ENCODE results near the gene NTM.

The NTM gene

DNA sequence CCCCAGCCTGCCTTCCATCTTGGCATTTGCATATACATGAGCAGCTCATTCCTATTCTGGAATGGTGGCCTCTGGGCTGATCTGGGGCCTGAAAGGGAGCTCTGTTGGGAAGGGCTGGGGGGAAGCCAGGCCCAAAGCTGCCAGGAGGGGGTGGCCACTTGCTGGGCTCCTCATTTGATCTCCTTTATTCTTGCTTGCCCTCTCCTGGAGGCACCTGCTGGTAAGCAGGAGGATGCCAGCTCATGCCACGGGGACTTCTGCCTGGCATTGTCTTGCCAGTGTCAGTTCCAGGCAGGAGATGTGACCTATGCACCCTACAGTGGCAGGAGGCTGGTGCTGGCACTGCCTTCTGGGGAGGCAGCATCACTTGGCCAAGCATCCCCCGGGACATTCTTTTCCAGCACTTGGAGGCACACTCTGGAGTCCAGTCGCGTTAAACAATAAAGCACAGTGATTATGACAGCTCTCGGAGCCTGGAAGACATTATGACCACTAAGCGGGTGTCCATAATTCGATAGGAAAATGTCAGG is 128.3 kb downstream of the NTM start:
- DNase-seq (ENCODE audit: low read depth): no peak
- TF ChIP-seq, protein P1, sequence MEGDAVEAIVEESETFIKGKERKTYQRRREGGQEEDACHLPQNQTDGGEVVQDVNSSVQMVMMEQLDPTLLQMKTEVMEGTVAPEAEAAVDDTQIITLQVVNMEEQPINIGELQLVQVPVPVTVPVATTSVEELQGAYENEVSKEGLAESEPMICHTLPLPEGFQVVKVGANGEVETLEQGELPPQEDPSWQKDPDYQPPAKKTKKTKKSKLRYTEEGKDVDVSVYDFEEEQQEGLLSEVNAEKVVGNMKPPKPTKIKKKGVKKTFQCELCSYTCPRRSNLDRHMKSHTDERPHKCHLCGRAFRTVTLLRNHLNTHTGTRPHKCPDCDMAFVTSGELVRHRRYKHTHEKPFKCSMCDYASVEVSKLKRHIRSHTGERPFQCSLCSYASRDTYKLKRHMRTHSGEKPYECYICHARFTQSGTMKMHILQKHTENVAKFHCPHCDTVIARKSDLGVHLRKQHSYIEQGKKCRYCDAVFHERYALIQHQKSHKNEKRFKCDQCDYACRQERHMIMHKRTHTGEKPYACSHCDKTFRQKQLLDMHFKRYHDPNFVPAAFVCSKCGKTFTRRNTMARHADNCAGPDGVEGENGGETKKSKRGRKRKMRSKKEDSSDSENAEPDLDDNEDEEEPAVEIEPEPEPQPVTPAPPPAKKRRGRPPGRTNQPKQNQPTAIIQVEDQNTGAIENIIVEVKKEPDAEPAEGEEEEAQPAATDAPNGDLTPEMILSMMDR (conservative IDR thresholded peaks at IDR 0.05; ENCODE audit: low read length): no peak

DNA sequence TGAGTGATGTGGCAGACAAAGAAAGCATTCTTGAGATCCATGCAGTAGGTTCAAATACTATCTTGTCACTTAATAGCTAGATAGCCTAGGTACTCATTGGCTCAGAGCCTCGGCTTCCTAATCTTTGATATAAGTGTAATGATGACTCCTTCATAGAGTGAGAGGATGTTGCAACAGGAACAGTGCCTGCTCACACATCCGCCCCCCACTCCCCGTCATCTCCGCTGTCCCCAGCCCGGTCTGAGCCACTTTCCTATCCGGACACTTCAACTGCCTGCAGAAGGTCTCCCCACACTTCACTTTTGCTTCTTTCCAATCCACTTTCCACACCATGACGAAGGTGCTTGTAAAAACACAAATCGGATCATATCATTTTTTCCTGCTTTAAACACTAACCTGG is 128.8 kb downstream of the NTM start:
- TF ChIP-seq, protein P1 (conservative IDR thresholded peaks at IDR 0.05; ENCODE audit: low read length): no peak
- no peak overlapping the region for H3K4me3 ChIP-seq (ENCODE audit: low read length)
- DNase-seq (ENCODE audit: low read depth): no peak

More for the DNA sequence above, 128.3 kb downstream of the NTM start:
- H3K4me3 ChIP-seq (ENCODE audit: low read length): no peak overlapping the region

DNA sequence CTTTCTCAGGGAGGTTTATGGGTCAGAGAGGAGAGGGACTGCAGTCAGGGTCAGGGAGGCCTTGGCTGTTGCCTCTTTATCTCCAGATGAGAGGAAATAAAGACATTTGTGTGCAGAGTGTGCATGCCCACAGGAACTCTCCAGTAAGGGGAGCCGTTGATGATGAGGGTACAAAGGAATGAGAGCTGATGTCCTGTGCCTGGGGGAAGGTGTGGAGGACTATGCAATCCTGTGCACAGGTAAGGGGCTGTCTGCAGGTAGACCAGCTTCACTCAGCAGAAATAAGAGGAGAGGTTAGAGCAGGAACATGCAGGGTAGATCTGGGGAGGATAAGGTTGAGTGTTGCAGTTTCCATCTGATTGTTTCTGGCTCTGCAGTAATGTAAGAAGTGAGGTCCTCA is 132.6 kb downstream of the NTM start:
- no peak for DNase-seq (ENCODE audit: low read depth)
- TF ChIP-seq, protein P1 (conservative IDR thresholded peaks at IDR 0.05; ENCODE audit: low read length): no peak
- H3K4me3 ChIP-seq (ENCODE audit: low read length): no peak overlapping the region

DNA sequence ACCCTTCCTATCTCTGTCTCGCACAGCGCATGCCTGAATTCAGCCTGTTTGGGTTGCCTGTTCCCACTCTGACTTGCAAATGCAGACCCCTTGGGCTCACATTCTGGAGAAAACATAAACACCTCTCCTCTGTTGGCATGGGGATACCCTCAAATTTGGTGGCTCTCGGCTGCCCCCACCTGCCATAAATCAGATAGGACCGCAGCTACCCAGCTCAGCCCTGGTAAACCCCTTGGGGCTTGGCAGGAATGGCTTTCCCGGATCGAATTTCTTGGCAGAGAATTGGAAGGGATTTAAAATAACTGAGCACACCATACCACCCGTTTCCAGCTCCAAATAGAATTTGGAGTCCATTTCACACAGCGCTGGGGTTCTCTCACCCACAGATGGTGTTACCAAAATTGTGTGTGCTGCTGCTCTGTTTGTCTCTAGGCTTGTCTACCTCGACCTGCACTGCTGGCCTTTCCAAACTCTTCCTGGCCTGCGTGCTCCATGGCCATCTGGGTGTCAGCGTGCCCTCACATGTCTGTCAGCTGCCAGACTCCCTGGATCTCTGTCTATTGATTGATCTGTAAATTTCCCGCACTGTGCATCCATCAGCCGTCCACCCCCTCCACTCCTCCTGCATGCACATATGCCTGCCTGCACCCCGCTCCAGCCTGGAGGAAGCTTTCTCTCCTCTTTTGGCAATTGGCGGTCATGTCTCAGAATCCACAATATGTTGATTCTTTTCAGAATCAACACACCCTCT is 134.0 kb downstream of the NTM start:
- peak; percentile 4 for DNase-seq (ENCODE audit: low read depth)

DNA sequence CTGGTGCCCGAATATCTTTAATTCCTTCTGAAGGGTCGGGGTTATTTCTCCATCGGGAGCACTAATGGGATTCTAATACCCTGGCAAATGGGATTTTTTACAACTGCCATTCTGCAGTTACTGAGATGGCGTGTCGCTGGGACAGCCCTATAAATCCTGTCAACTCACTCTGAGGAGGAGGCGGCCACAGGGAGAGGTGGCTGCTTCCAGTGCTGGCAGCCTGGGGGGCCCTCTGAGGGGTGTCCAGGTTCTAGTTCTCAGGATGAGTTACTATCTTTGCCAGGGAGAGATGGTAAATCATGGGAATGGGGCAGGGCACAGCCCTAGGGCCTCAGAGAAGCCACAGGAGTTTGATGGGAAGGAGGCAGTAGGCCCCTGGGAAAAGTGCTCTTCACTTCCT is 135.9 kb downstream of the NTM start:
- H3K4me3 ChIP-seq (ENCODE audit: low read length): no peak overlapping the region
- TF ChIP-seq, protein P1 (conservative IDR thresholded peaks at IDR 0.05; ENCODE audit: low read length): no peak
- DNase-seq (ENCODE audit: low read depth): no peak

More for the DNA sequence above, 134.0 kb downstream of the NTM start:
- TF ChIP-seq, protein P1 (conservative IDR thresholded peaks at IDR 0.05; ENCODE audit: low read length): no peak
- H3K4me3 ChIP-seq (ENCODE audit: low read length): no peak overlapping the region

DNA sequence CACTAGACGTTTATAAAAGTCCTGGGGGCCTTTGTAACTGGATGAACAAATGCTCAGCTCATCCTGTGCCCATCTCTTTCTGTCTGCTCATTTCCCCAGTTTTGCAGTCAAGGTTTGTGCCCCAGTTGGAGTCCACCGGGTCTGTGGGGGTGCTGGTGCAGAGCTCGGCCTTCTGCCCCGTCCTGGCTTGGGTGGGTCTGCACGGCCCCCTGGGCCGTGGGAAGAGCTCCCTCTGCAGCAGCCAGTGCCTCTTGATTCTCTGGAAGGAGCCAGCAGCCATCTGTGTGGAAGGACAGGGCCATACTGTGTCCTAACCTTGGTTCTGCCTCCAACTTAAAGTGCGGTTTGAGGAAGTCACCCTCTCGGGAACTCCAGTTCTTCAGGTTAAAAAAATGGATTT is 140.2 kb downstream of the NTM start:
- TF ChIP-seq, protein P1 (conservative IDR thresholded peaks at IDR 0.05; ENCODE audit: low read length): no peak
- no peak overlapping the region for H3K4me3 ChIP-seq (ENCODE audit: low read length)
- DNase-seq (ENCODE audit: low read depth): no peak

DNA sequence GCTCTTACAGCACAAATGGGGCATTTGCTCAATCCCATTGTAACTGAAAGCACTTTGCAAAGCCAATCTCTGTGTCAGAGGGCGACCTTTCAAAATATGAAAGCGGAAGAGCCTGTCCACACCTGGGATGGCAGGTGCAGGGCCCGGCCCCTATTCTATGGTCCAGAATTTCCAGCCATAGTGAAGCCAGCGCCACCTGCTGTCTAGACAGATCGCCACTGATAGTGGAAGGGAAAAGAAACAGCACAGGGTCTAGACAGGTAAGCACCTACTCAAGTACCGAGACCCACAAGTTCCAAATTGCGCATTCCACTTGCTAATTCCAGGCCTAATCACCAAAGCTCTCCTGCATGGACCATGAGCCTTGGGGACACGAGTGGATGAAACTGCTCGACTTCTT is 141.4 kb downstream of the NTM start:
- TF ChIP-seq, protein P1 (conservative IDR thresholded peaks at IDR 0.05; ENCODE audit: low read length): peak; percentile 49
- no peak overlapping the region for H3K4me3 ChIP-seq (ENCODE audit: low read length)
- peak; percentile 2 for DNase-seq (ENCODE audit: low read depth)
